Thoracic aorta (tissue), 2 donors: ENCODE results near the gene SNRNP70. TPM values are rescaled to one million over a fixed set of nuclear protein-coding genes. Genes with fewer than 3 reads are reported as not detected.
A peak's percentile ranks its signal among the peaks of the same experiment; 100 is the strongest.

ENCODE experiments used
- ATAC-seq: fragments of 150-250 bp; one replicate; pipeline ENCODE4 v1.8.0; 2017; ENCODE audit warnings: low read depth; ENCODE audit not compliant: insufficient number of reproducible peaks, low FRiP score
- DNase-seq: peaks from one replicate; pipeline ENCODE4 v3.0.0-alpha.2; 2020; ENCODE audit warnings: low spot score
- H3K27ac ChIP-seq, 2 donors: fragments of 200-600 bp; sonication (generic); 1 replicate in 1 of 2; 2 replicates in 1 of 2; pipeline ENCODE4 v1.5.1; 2016; ENCODE audit warnings: mild to moderate bottlenecking in 2 of 2, moderate library complexity in 2 of 2
- H3K27me3 ChIP-seq: fragments of 200-600 bp; sonication (generic); replicated peaks from 2 replicates; pipeline ENCODE4 v1.6.0; 2016; ENCODE audit warnings: mild to moderate bottlenecking; ENCODE audit not compliant: insufficient read depth
- H3K36me3 ChIP-seq: fragments of 200-600 bp; sonication (generic); one replicate; pipeline ENCODE4 v1.5.1; 2016
- H3K4me1 ChIP-seq, 2 donors: fragments of 200-600 bp; sonication (generic); 1 replicate in 1 of 2; 2 replicates in 1 of 2; pipeline versions ENCODE4 v1.5.1 to v1.6.0; 2016; ENCODE audit warnings: low read depth in 2 of 2, mild to moderate bottlenecking in 1 of 2; ENCODE audit not compliant: control insufficient read depth in 1 of 2
- H3K4me3 ChIP-seq: fragments of 200-600 bp; sonication (generic); 2 replicates; pipeline ENCODE4 v1.5.1; 2016; ENCODE audit warnings: mild to moderate bottlenecking
- H3K9me3 ChIP-seq: fragments of 200-600 bp; sonication (generic); 2 replicates; pipeline ENCODE4 v1.5.1; 2016
- total RNA-seq, 2 donors: library from RNA; depleted of rRNA; stranded (reverse); fragments of >200 nt; gene quantifications; one replicate each; pipeline versions ENCODE4 v1.1.0 to v1.2.3, GENCODE V29; 2016
- TF ChIP-seq, protein P1 (sequence below): fragments of 200-600 bp; sonication (generic); IDR thresholded peaks from one replicate; pipeline ENCODE4 v1.5.1; 2019; ENCODE audit warnings: antibody characterized with exemption

The SNRNP70 gene
- total RNA-seq, 2 donors from 2014 or later = 339 to 438 TPM

DNA sequence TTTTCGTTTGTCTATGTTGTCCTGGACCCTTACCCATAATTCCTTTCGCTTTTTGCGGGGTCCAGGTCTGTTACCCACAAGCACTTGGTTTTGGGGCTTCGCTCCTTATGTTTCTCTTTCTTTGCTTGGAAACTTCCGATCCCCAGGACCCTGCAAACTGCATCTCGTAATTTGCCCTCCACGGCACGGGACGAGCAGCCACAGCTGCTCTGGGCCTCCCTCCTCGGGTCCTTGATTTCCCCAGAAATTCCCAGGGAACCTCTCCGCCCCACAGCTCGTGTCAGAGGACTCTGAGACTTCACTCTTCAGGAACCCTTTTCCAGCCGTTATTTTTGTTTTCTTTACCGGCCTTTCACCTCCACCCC is 599 bp downstream of the SNRNP70 start:
- H3K4me1 ChIP-seq = peaks cover 18 to 25% of the 10 kb centered on the region in 2 donors
- H3K36me3 ChIP-seq = peaks cover 18% of the 10 kb centered on the region
- peak overlapping the region; percentile 88 for H3K4me3 ChIP-seq
- DNase-seq (no peak), ATAC-seq (no peak)
- TF ChIP-seq, protein P1, sequence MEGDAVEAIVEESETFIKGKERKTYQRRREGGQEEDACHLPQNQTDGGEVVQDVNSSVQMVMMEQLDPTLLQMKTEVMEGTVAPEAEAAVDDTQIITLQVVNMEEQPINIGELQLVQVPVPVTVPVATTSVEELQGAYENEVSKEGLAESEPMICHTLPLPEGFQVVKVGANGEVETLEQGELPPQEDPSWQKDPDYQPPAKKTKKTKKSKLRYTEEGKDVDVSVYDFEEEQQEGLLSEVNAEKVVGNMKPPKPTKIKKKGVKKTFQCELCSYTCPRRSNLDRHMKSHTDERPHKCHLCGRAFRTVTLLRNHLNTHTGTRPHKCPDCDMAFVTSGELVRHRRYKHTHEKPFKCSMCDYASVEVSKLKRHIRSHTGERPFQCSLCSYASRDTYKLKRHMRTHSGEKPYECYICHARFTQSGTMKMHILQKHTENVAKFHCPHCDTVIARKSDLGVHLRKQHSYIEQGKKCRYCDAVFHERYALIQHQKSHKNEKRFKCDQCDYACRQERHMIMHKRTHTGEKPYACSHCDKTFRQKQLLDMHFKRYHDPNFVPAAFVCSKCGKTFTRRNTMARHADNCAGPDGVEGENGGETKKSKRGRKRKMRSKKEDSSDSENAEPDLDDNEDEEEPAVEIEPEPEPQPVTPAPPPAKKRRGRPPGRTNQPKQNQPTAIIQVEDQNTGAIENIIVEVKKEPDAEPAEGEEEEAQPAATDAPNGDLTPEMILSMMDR = no peak
- H3K27me3 ChIP-seq = no peaks in the 10 kb centered on the region
- H3K27ac ChIP-seq = peak overlapping the region; percentile 72 to 74
- no peaks in the 10 kb centered on the region for H3K9me3 ChIP-seq

DNA sequence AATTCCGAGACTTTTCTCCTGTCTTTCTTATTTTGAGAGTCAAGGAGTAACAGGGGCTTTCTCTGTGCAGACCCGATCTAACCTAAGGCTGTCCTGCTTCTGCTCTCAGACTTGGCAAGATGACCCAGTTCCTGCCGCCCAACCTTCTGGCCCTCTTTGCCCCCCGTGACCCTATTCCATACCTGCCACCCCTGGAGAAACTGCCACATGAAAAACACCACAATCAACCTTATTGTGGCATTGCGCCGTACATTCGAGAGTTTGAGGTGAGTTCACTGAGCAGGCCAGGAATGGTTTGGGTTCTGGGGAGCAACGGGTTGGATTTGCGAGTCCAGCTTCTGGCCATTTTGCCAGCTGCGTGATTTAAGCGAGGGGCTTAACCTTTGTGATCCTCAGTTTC is 1.0 kb downstream of the SNRNP70 start:
- H3K36me3 ChIP-seq = peaks cover 23% of the 10 kb centered on the region
- TF ChIP-seq, protein P1 = no peak
- no peak overlapping the region for H3K27ac ChIP-seq
- peak overlapping the region; percentile 88 for H3K4me3 ChIP-seq
- H3K27me3 ChIP-seq = no peaks in the 10 kb centered on the region
- peaks cover 18 to 25% of the 10 kb centered on the region in 2 donors for H3K4me1 ChIP-seq
- no peak for DNase-seq
- no peak for ATAC-seq
- no peaks in the 10 kb centered on the region for H3K9me3 ChIP-seq

DNA sequence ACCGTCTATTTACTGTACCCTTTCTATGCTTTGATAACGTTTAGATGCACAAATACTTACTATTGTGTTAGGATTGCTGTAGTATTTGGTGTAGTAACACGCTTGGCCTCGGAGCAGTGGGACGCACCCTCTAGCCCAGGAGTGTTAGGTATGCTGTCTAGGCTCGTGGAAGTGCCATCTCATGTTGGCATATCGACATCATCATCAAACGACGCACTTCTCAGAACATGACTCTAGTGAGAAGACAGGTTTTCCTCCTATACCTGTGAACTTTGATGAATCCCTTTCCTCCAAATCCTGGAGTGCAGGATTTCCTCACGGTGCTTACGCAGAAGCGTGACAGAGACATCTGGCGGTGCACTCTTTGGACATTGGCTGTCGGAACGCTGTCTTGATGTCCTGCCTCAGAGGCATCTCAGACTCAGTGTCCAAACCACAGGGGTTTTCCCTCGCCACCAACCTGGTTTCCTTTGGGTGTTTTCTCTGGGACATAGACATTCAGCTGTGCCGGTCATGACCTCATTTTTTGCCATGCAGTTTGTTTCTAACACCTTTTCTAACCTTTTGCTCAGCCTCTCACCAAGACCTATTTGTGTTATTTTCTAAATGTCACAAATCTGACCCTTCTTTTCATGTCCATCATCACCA is 6.3 kb downstream of the SNRNP70 start:
- H3K4me3 ChIP-seq = no peak overlapping the region
- peaks cover 54% of the 10 kb centered on the region for H3K36me3 ChIP-seq
- TF ChIP-seq, protein P1 = no peak
- no peak overlapping the region for H3K27ac ChIP-seq
- H3K9me3 ChIP-seq = no peaks in the 10 kb centered on the region
- no peak for DNase-seq
- H3K27me3 ChIP-seq = no peaks in the 10 kb centered on the region
- H3K4me1 ChIP-seq = peaks cover 13% of the 10 kb centered on the region in 2 donors
- no peak for ATAC-seq

DNA sequence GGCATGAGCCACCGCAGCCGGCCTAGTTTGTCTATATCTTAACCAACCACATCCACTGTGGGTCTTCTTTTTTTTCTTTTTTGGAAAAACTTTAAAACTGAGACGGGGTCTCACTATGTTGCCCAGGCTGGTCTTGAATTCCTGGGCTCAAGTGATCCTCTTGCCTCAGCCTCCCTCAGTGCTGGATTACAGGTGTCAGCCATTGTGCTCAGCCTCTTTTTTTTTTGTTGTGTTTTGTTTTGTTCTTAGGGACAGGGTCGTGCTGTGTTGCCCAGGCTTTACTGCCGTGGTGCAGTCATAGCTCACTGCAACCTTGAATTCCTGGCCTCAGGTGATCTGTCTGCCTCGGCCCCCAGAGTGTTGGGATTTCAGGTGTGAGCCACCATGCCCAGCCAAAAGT is 7.4 kb downstream of the SNRNP70 start:
- DNase-seq = no peak
- ATAC-seq = no peak
- Histone ChIP-seq H3K4me3 (no peak overlapping the region), H3K27me3 (no peaks in the 10 kb centered on the region), H3K9me3 (no peaks in the 10 kb centered on the region), H3K36me3 (peaks cover 57% of the 10 kb centered on the region), H3K4me1 (peaks cover 1 to 2% of the 10 kb centered on the region in 2 donors), H3K27ac (no peak overlapping the region)
- TF ChIP-seq, protein P1 = no peak

DNA sequence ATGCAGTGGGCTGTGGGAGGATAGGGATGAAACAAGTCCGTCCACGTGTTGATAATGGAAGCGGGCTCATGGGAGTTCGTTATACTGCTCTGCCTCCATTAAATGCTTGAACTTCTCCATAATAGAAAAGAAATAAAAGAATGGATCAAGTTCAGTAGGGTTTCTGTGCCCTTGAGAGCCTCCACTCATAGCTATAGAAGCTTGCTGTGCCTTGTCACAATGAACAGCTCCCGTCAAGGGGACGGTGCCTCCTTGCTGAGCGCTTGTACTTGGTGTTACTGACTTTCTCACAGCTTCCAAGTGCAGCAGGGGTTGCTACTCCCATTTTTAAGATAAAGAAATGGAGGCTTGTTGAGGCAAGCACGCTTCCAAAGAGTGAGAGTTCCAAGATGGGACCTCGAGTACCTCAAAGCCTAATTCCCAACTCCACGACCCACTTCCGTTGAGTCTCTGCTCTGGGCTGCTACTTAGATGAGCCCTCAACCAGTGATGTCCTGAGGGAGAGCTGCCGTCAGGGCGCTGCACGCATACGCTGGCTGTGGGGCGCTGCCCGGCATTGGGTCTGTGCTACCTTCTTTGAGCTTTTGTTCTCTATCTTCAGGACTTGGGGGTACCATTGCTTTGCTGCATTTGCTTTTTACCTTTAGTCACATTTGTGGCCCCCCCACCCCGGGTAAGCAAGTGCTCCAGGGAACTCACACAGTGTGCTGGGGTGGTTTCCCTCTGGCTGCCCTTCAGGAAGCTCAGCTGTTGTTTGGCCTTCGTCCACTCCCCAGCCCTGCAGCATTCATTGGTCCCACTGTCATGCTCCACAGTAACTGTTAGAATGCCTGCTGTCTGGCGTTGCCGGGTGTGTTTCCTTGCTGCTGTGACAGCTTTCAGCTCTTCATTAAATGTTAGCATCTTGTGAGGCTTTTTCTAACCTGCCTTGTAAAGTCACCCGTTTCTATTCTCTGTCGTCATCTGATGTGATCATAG is 9.5 kb downstream of the SNRNP70 start:
- TF ChIP-seq, protein P1 = no peak
- Histone ChIP-seq H3K27ac (no peak overlapping the region), H3K9me3 (no peaks in the 10 kb centered on the region), H3K4me1 (no peaks in the 10 kb centered on the region), H3K4me3 (no peak overlapping the region), H3K27me3 (no peaks in the 10 kb centered on the region), H3K36me3 (peaks cover 71% of the 10 kb centered on the region)
- no peak for DNase-seq
- ATAC-seq = no peak
